ENCODE results near the gene CENPE.

The CENPE gene

DNA sequence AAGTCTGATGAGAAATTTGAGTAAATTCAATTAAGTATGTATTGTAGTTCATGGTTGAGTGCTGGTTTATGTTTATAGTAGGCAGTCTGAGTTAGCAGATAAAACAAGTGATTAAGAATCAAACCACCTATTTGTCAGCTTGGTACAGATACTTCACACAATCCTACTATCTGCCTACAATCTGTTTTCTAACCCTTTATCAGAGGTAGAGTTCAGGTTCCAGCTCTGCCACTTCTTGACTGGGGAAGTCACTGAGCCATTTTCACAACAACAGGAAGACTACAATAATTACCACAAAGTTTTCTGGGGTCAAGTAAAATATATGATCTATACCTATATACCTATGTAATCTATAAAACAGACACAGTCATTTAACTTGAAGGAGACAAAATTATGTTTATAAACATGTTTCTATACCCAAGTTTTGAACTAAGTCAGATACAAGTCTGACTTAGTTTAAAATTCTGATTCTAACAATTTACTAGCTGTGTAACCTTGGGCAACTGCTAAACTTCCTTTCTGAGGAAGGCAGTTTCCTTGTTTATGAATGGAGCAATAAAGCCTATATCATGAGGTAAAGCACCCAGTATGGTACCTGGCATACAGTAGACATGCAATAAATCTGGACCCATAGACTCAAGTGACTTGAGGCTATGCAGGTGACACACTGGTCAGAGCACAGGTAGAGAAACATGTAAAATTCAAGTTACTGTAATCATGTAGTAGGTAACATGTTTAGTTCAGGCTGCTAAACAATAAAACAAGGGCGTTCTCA, 61.3 kb downstream of the CENPE start:
- no peak for DNase-seq (ENCODE audit: low read depth)

DNA sequence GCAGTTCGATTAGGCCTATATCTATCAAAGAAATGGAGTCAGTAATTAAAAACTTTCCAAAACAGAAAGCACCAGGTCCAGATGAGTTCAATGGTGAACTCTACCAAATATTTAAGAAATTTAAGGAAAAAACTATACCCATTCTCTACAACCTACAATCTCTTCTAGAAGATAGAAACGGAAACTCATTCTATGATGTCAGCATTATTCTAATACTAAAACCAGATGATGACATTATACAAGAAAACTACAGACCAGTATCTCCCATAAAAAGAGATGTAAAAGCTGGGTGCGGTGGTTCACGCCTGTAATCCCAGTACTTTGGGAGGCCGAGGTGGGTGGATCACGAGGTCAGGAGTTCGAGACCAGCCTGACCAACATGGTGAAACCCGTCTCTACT, 69.0 kb downstream of the CENPE start:
- no peak for DNase-seq (ENCODE audit: low read depth)

DNA sequence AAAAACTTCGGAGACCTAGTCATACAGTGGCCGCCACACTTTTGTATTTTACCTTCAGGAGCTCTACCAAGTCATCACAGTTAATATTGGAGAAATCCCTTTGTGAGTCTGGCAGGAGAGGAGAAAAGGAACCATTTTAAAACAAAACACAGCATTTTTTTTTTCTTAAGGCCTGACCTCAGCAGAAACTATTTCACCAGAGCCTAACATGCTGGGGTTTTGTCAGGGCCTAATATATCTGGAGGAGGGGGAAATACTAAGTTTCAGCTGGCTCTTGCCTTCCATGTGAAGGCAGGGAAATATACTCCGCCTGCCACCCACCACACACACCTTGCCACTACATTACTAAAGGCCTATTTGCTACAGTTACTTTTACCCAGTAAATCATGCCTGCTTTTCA, 72.0 kb downstream of the CENPE start:
- DNase-seq (ENCODE audit: low read depth), result no peak

DNA sequence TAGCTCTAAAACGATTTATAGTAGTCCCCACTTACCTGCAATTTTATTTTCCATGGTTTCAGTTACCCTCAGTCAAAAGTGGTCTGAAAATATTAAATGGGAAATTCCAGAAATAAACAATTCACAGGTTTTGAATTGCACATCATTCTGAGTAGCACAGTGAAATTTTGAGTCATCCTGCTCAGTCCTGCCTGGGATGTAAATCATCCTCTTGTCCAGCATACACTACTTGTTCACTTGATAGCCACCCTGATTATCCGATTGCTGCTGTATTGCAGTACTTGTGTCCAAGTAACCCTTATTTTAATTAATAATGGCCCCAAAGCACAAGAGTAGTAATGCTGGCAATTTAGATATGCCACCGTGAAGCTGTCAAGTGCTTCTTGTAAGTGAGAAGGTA, 75.0 kb downstream of the CENPE start:
- no peak for DNase-seq (ENCODE audit: low read depth)

DNA sequence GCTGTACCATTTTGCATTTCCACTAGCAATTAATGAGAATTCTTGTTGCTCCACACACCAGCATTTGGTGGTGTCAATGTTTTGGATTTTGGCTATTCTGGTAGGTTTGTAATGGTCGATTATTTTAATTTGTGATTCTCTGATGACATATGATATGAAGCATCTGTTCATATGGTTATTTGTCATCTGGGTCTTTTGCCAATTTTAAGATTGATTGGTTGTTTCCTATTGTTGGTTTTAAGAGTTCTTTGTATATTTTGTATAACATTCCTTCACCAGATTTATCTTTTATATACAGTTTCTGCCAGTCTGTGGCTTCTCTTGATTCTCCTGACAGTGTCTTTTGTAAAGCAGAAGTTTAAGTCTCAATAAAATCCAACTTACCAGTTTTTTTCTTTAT, 80.0 kb downstream of the CENPE start:
- DNase-seq (ENCODE audit: low read depth), result no peak

DNA sequence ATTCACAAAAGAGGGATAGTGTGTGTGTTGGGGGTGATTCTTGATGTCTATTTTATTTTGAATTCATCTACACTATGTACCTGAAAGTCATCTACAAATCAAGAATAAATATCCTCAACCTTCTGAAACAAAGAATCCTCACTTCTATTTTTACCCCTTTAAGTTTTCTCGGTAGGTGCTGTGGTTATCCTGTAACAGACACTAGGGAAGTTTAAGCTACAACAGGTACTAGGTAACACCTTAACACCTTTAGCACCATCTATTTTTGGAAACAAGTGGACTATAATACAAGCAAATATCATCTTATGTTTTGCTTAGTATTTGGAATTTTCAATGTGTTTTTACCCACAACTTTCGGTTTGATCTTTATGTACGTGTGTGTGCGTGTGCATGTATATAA, 86.5 kb downstream of the CENPE start:
- DNase-seq (ENCODE audit: low read depth), result no peak

DNA sequence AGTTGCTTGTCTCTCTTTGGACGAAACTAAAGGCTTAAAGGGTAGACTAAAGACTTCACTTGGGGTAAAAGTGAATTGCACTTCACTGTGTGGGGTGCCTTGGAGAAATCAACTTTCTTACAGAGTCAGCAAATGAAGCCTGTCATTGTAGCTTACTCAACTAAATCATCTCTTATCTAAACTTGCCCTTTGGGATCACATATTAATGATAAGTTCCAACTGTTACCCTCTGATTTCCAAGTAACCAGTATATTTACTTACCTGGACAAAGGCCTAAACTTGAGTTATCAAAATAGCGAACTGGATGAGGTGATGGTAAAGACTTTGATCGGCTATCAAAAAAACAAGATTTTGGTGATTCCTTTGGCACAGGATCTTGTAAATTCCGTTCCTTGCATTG, 89.6 kb downstream of the CENPE start:
- no peak for DNase-seq (ENCODE audit: low read depth)

DNA sequence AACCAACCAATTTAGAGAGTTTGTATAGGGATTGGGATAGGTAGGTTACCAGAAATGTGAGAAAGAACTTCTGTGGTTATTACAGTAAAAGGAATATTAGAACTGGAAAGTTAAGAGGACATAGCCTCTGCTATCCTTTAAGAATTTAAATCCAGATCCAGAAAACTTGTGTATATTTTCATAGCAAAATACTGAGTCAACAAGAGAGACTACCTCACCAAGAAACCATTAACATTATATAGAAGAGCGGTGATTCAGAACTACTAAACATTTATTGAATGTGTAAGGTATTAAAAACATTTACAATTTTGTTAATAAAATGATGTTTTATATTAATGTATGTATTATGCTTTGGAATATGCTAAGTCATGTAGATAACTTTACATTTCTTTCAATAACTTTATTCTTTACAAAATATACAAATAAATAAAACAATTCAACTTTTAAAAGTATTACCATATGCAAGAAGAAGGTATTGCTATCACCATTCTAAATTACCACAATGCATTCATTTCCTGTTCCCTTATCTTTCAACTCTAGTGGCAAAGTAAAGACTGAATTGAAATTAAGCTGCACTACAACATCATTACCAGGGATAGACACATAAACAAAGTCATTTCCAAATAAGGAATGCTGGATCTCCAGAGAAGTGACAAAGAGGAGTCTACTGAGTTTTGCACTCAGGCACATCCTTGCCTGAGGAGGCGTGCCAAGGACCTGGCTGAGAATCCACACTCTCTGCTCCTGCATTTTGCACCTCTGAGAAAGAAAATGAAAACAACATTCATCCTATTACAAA, 92.4 kb downstream of the CENPE start:
- DNase-seq (ENCODE audit: low read depth), result no peak

DNA sequence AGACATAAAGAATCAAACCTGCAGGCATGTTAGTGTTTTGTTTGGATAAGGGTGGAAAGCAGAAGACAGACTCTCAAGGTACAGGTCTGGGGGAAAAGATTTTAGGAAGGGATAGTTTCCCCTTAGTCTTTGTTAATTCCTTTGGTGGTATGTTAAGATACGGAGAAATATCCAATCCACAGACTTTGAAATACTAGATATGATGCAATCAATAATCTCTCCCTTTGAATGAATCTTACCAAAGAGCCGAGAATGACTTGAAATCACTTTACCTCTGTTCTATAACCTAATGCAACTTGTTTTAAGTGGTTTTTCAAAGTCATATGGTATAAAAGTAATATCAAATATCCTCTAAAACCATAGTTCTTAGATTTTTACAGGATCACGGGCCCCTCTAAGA, 93.3 kb downstream of the CENPE start:
- DNase-seq (ENCODE audit: low read depth), result no peak

DNA sequence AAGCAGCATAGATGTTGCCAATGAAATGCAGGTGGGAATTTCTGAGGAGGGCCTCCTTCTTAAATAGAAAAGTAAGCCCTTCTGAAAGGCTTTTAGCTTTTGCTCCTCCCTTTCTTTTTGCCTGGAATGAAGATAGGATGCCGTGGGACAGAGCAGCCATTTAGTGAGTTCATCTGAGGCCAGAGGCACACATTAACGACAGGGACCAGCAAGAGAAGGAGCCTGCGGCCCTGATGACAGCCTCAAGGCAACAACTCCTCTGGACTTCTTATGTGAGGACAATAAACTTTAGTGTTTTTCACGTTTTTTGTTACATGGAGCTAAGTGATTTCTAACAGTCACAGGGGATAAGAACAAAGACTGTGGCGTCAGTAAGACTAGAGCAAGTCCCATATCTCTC, 97.5 kb downstream of the CENPE start:
- DNase-seq (ENCODE audit: low read depth), result no peak

DNA sequence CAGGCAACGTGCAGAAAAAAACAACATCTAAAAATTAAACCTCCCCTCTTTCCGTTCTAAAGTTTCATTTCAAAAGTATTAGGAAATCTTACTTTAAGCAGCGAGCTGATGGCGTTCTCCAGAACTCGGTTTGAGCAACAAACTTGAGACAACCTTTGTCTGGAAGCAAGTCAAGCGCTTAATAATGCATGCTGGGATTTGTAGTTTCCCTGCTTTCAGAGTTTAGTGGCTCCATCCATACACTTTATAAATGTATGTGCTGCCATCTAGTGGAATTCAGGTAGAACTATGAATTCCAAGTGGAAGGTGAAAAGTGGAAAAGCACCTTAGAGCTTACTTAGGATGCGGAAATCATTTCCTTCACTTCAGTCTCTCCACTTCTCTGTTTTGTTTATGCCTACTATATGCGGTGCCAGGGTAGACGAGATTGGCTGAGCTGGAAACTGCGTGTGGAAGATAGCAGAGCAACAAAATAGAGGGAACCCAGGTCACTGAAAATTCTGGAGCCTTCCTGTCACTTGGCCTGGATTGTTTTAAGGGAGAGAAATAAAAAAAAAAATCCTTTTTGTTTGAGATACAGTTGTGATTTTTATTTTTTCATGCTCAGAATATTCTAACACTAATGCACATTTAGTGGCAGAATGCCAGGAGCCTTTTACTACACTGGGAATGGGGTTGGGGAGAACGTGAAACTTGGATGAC, 98.3 kb downstream of the CENPE start, which contains the start of gene BDH2:
BDH2 (minus strand) TSS at position 144 of the 702 bp plus-strand sequence. CDS start 3,580 bp downstream, outside the sequence.
- peak; percentile 96 for DNase-seq (ENCODE audit: low read depth)

DNA sequence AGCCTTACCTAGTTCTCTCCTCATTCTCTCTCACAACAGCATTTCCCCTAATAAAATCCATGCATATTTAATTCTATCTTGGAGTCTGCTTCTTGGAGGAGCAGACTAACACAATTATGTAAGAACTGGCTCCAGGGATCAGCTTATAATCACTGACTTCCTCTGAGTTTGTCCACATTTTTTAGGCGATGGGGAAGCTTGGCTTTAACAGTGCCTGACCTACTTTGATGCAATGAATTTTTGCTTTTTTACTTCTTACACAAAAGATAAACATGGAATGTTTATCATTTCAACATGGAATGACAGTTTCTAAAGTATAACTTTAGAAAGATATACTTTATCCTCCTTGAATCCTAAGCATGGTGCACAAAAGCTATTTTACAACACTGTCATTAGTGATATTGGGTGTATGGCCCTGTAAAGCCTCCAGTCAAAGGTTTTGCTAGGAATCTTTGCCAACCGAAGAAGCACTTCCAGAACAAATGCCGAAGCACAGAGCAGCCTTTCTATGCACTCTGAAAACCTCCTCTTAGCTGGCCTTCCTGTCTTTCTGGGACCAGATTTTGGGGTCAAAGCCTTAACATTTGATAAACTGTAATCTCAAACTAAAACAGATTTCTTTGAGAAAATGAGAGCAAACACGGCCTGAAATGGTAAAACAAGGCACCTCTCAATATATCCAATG, 99.2 kb downstream of the CENPE start:
- no peak for DNase-seq (ENCODE audit: low read depth)

DNA sequence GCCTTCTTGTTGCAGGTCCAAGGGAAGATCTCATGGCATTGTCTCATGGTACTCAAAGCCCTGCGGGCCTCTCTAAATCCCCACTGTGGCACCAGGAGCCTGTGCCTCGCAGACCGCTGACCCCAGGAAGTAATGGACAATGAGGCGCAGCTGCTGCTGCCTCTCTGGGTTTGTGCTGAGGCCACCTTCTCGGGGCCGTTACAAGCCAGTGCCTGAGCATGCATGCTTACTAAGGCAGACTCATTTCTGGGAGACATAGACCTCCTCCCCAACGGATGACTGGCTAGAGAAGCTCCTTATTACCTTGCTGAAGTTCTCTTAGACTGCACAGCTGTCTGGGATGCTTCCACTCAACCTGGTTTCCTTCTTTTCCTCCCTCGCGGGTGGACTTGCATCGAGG, 99.8 kb downstream of the CENPE start:
- no peak for DNase-seq (ENCODE audit: low read depth)

DNA sequence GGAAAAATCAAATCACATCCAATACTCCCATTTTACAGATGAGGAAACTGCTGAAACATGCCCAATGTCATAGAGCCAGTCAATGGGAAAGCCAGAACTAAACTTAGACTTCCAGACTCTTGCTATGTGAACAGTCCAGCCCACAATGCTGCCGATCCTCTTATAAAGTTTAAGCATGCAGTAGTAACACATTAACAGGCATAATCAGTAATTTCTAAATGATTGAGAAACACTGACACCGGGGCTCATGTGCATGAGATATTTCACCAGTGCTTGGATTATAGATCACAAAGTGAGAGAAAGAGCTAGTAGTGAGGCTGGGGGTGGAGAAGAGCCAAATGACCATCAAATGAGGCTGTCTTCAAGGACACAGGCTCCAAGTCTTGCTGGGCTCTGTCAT, 101.0 kb downstream of the CENPE start:
- DNase-seq (ENCODE audit: low read depth), result no peak

DNA sequence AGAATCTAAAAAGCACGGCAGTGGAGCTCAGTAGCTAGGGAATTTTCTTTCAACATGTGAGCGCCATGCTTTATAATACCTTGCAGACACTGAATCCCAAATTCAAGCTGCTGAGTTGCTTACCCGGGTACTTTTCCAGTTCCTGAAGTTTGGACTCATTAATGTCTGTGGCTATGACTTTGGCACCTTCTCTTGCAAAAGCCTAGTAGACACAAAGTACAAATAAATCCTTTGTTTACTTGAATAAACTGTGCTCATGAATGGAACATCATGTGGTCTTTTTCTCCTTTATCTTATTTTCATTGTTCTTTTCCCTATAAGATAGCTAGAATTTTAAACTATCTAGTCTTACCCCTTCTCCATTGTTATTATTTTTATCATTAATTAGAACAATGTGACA, 103.1 kb downstream of the CENPE start:
- DNase-seq (ENCODE audit: low read depth), result no peak

DNA sequence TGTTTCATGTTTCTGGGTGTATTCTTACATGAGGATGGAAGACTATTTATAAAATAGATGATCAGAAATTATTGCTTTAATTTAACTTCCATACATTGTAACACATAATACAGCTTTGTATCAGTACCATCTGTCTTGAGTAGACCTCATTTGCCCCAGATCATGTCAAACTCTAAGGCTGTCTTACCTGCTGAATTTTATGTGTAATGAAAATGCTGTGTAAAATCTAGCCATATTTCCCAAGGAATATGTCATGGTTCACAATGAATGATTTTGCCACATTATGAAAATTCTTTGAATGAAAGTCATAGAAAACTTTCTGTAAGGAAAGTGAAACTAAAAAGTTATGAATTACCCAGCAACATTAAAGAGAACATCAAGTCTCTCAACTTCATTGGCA, 105.9 kb downstream of the CENPE start:
- no peak for DNase-seq (ENCODE audit: low read depth)

DNA sequence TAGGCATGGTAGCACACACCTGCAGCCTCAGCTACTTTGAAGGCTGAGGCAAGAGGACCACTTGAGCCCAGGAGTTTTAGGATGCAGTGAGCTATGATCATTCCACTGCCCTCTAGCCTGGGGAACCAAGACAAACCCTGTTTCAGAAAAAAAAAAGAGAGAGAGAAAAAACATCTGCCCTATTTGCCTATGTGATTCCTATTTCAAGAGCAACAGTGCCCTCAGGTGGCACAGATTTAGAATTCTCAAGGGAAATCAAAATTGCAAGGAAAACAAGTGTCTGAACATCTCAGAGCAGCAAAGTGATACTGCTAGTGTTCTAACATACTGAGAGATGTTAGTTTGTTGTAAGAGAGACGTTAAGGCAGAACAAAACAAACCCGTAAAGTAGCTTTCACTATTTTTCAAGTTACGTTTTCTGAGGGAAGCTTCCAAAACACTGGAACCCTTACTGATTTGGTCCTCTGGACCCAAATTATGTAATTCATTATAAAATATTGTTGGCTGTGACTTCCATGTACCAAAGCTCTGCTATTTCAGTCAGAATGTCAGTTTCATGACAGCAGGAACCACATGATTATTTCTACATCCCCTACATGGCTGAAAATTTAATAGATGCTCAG, 106.4 kb downstream of the CENPE start:
- DNase-seq (ENCODE audit: low read depth), result peak; percentile 61

DNA sequence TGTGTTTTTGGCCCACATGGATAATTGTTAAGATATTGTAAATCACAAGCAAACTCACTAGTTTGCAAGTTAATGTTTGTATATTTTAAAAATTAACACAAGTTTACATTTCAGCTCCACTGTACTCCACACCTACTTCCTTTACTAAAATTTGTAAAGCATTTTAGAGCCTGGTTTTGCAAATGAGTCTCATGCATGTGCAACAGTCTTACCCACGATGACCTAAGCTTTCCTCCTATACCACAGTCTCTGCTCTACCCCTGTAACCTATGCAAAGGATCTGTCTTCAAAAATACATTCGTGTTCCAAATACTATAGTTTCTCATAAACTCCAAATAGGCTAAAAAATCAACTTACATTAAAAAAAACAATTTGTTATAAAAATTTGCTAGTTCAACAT, 108.7 kb downstream of the CENPE start:
- no peak for DNase-seq (ENCODE audit: low read depth)

DNA sequence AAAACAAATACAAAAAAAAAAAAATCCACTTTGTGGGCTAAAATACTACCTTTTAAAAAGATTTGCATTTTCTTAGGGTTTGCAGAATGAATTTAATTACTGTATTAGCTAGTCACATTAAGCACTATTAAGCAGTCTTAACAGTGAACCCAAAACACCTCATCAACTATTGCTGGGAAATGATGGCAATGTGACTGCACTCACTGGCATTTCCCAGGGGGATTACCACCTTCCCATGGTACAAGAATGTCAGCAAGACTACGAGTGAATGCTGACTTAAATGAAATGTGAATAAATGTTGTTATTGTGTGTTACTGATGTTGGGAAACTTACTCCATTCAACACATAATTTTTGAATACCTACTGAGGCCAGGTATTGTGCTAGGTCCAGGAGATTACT, 111.6 kb downstream of the CENPE start:
- no peak for DNase-seq (ENCODE audit: low read depth)

DNA sequence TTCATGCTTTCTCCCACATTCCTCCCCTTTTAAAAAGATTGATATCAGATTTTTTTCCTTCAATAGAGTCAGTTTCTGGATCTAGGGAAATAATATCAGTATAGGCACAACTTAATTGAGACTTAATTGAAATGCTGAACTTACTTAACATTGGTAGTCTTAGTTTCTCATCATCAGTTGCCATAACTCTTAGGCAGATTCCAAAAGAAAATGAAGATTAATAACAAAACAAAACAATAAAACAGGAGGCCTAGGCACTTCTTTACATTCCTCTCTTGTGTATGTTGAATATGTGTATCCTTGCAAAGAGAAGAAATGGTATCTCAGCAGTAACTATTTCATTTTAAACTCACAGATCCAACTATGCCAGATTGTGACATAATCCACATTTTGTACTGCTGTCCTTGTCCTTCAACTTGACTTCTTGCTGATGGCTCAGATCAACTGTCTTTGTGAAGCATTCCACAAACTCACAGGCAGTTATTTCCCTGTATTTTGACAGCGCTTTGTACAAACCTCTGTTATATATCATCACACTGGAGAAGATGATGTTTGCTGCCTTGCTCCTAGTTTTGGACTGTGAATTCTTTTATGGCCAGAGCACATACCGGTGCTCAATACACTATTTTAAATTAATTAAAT, 112.5 kb downstream of the CENPE start:
- DNase-seq (ENCODE audit: low read depth), result no peak

DNA sequence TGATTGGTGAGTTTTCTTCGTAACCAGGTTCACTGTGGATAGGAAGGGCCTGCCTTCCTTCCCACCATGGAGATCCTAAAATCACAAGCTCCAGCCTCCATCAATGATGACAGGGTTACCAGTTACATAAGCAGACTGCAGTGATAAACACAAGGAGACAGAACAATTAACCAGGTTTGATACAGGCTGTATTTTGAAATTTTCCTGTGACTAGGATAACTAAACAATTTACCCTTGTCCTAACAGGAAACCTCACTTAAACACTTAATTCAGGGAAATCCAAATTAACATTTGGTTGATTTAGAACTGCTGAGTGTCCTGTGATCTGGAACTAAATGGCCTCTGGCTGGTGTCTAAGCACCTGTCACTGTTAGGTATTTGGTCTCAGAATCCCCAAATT, 118.5 kb downstream of the CENPE start:
- DNase-seq (ENCODE audit: low read depth), result no peak

All from fibroblast of the conjunctiva (primary cell).